Endothelial cell of umbilical vein (primary cell): ENCODE measurements around the gene DNAJC7.

Source experiments
- EZH2 ChIP-seq: IDR thresholded peaks from 2 replicates; pipeline ENCODE4 v1.6.1; 2012; ENCODE audit warnings: borderline replicate concordance, low read depth, mild to moderate bottlenecking, moderate library complexity, low read length, inconsistent platforms; ENCODE audit not compliant: severe bottlenecking
- GATA2 ChIP-seq: IDR thresholded peaks from 2 replicates; pipeline ENCODE4 v1.7.0; 2011; ENCODE audit warnings: low read depth, mild to moderate bottlenecking, moderate library complexity, mixed read lengths, low read length; ENCODE audit not compliant: insufficient read length, insufficient read depth
- JUN ChIP-seq: IDR thresholded peaks from 2 replicates; pipeline ENCODE4 v1.6.1; 2011; ENCODE audit warnings: borderline replicate concordance, low read depth; ENCODE audit not compliant: insufficient read length, insufficient read depth
- POLR2A ChIP-seq: IDR thresholded peaks from 2 replicates; pipeline ENCODE4 v1.6.1; 2012; ENCODE audit warnings: low read depth, mild to moderate bottlenecking, control low read depth, low read length
- POLR2AphosphoS5 ChIP-seq: IDR thresholded peaks from 2 replicates; pipeline ENCODE4 v1.6.1; 2012; ENCODE audit warnings: low read depth, mild to moderate bottlenecking, control low read depth, low read length, moderate library complexity; ENCODE audit not compliant: insufficient read depth
- TF ChIP-seq, protein P1 (sequence below): IDR thresholded peaks from 2 replicates; pipeline ENCODE4 v1.6.1; 2011; ENCODE audit not compliant: insufficient read depth, insufficient read length
- TF ChIP-seq, protein P2 (sequence below), 2 donors: IDR thresholded peaks; 1 replicate in 1 of 2; 2 replicates in 1 of 2; pipeline ENCODE4 v1.5.1; 2011; ENCODE audit warnings: low read length in 2 of 2, mild to moderate bottlenecking in 2 of 2, moderate library complexity in 2 of 2, control low read depth in 1 of 2, inconsistent platforms in 1 of 2, low read depth in 1 of 2; ENCODE audit not compliant: insufficient read depth in 1 of 2; ENCODE audit errors: extremely low read depth in 1 of 2

DNA sequence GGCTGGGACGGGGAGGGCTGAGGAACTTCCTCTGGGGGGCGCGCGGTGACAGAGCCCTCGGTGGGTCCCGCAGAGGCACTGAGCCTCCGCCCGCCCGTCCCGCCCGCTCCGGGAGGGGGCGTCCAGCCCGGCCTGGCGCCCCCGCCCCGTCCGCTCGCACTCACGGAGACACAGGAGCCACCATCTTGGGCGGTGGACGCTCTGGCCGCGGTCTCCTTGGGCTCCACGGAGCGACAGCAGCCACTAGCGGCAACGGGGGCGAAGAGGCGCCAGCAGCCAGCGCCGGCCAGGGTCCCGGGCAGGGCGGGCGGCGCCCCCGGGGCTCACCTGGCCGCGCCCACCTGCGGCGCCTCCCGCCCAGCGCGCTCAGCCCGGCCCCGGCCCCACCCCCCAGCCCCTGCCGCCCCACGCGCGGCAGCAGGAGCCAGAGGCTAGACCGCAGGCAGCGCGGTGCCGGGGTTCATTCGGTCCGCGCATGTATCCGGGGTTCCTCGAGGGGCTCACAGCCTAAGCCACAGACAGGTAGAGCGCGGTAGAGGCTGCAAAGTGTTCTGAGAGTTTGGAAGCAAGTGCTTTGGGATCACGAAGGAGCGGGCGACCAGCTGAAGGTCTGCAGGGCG, 33.3 kb upstream of the DNAJC7 start, which contains the start of gene C17orf113:
- TF ChIP-seq, protein P1, sequence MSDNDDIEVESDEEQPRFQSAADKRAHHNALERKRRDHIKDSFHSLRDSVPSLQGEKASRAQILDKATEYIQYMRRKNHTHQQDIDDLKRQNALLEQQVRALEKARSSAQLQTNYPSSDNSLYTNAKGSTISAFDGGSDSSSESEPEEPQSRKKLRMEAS, result no peak
- TF ChIP-seq, protein P2, sequence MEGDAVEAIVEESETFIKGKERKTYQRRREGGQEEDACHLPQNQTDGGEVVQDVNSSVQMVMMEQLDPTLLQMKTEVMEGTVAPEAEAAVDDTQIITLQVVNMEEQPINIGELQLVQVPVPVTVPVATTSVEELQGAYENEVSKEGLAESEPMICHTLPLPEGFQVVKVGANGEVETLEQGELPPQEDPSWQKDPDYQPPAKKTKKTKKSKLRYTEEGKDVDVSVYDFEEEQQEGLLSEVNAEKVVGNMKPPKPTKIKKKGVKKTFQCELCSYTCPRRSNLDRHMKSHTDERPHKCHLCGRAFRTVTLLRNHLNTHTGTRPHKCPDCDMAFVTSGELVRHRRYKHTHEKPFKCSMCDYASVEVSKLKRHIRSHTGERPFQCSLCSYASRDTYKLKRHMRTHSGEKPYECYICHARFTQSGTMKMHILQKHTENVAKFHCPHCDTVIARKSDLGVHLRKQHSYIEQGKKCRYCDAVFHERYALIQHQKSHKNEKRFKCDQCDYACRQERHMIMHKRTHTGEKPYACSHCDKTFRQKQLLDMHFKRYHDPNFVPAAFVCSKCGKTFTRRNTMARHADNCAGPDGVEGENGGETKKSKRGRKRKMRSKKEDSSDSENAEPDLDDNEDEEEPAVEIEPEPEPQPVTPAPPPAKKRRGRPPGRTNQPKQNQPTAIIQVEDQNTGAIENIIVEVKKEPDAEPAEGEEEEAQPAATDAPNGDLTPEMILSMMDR (IDR thresholded peaks at IDR 0.05; ENCODE audit: extremely low read depth in 1 of 2, insufficient read depth in 1 of 2, low read depth in 1 of 2, low read length in 2 of 2), result peak; percentile 8 to 48
- TF ChIP-seq EZH2 (no peak), POLR2AphosphoS5 (peak; percentile 35), JUN (no peak), POLR2A (no peak), GATA2 (no peak)
